ENCODE results near the gene EEF1E1. TPM values are rescaled to one million over a fixed set of nuclear protein-coding genes. Genes with fewer than 3 reads are reported as not detected.
"Not testable (repeated sequence)": the region's sequence is repeated elsewhere in the genome, so short reads cannot be mapped to it uniquely, and the experiment has no call there.

EEF1E1 gene
- total RNA-seq, 1 donor from 2014 or later: 46.4 TPM

DNA sequence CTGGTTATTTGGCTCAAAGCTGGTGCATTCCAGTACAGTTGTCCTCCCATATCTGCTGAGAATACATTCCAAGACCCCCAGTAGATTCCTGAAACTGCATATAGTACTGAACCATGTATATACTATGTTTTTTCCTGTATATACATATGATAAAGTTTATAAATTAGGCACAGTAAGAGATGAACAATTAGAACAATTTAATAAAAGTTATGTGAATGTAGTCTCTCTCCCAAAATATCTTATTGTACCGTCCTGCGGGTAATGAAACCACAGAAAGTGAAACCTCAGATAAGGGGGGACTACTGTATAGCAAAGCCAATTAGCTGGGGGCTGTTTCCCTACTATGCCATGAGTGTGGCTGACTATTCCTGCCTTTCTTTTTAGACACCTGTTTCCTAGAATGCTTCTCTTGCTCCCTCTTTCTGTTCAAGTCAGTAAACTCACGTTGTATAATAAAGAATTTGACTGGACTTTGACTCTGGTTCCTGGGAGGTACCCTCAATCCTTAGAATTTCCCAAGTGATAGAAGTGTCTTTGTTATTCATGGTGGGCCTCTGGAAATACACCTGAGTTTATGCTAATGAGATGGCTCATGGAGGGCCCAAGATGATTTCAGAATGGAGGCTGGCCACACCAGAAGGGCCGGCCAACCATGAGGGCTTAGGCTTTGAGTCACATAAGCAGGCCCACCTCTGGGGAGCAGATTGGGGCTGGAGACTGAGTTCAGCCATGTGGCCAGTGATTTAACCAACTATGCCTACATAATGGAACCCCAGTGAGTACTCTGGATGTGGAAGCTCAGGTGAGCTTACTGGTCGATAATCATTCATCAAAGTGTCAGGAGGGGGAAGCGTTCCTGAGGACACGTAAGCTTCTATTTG lies 37.5 kb downstream of the EEF1E1 start:
- intact Hi-C loops (cut with micrococcal nuclease): loop anchor here (1.0 to 10.0 kb wide), 9 partner anchors 37 to 752 kb away; partner anchors contain the start of genes BMP6, CAGE1, EEF1E1 and RIOK1

DNA sequence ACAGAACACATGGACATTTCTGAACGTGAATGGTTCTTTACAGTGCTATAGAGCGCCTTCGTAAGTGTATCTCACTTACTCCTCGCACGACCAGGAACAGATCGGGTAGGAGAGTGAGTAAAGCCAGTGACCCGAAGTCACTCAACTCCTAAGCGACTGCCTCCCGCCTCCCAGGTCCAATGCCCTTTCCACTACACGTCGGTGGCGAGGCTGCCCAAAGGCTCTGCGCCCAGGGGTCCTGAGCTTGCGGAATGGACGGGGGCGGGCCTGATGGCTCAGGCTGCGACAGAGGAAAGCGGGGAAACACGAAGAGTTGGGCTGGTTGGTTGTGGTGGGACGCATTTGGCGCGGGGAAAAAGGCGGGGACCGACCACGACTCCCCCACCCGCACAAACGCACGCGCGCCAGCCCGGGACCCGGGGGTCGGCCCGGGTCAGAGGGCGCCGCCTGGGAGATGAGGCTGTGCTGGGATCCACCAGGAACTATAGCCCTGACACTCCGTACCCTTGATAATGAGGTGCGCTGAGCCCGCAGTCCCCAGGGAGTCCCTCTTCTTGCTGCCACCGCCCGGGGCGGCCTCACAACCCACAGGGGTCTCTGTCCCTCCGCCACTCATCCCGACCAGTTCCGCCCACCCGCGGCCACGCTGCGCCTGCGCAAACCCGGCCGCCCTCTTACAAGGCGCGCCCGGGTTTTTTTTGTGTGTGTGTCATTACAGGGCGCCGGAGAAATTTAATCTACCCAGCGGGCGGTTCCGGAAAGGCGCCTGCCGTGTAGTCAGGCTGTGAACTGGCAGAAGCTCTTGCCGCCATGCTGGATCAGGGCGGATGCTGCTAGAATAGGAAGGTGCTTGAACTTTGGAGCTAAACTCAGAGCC lies 38.3 kb downstream of the EEF1E1 start, which contains the start of gene BLOC1S5:
Gene BLOC1S5 (minus strand): TSS at position 629 of the 877 bp plus-strand sequence. CDS start 13 bp downstream, at position 616.
- intact Hi-C loops (cut with micrococcal nuclease): loop anchor here (1.0 to 10.0 kb wide), 9 partner anchors 38 to 751 kb away; partner anchors contain the start of genes BMP6, CAGE1, EEF1E1 and RIOK1

DNA sequence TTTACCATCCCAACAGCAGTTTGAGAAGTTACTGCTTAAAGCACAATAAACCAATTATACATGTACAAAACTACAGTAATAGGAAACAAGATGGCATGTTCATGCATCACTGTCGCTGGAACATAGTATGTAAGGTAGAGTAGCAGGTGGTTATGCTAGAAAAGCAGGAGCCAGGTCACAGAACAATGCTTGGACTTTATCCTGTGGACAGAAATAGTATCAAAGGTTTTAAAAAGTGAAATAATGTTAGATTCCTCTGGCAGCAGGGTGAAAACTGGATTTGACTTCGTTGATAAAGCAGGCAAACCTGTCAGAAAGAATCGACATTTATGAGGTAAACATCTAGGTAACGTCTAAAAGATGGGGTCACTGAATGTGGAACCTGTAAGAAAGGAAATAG lies 40.6 kb downstream of the EEF1E1 start:
- intact Hi-C loops (cut with micrococcal nuclease): loop anchor here (10.0 kb wide), 1 partner anchor 153 kb away; no protein-coding TSS in a partner anchor

DNA sequence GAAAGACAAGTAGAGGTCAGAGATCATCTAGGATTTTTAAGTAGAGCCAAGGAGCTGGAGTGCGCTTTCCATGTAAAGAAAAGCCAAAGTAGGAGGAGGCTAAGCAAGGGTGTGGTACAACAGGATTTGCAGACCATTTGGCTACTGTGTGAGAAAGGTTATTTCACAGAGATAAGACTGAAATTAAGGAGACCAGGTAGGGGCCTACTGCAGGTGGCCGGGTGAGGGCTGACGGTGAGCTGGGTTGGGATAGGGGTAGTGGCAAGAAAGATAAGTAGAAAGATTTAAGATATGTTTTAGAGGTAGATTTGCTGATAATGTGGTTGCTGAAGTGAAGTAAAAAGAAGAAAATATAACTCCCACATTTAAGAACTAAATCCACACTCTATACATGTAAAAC lies 42.0 kb downstream of the EEF1E1 start:
- intact Hi-C loops (cut with micrococcal nuclease): loop anchor here (10.0 kb wide), 1 partner anchor 154 kb away; no protein-coding TSS in a partner anchor

DNA sequence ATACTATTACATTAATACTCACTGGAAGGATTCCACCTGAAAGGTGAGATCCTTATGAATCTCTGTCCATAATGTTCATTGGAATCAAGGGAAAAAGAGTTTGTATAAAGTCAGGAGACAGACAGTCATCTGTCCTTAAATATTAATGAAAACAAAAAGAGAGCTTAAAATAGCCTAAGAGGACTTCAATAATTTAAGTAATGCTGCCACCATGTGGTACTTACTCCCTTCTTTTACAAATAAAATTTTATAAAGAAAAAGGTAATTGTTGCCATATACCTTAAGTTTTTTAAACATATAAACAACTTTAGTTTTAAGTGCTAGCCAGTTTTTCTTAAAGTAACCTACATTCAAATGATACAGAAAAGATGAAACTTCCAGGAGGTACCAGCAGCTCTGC lies 43.2 kb downstream of the EEF1E1 start:
- intact Hi-C loops (cut with micrococcal nuclease): loop anchor here (1.0 kb wide), 1 partner anchor 336 kb away; no protein-coding TSS in a partner anchor

DNA sequence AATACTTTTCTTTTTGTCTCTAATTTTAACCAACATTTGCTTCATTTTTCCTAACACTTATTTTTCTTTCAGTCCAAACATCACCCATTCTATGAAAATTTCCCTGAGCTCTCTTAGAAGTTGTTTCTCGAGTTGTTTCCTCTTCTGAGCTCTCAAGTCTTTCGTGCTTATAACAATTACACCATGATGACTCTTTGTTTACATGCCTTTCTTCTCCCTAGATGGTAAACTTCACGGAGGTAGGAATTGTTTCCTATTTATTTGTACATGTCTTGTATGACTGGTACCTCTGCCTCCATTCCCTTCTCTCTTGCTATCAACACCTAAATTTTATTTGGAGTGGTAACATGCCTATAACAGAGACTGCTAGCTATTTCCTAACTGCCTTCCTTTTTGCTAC lies 44.6 kb downstream of the EEF1E1 start:
- intact Hi-C loops (cut with micrococcal nuclease): loop anchor here (1.0 kb wide), 1 partner anchor 51 kb away; no protein-coding TSS in a partner anchor

DNA sequence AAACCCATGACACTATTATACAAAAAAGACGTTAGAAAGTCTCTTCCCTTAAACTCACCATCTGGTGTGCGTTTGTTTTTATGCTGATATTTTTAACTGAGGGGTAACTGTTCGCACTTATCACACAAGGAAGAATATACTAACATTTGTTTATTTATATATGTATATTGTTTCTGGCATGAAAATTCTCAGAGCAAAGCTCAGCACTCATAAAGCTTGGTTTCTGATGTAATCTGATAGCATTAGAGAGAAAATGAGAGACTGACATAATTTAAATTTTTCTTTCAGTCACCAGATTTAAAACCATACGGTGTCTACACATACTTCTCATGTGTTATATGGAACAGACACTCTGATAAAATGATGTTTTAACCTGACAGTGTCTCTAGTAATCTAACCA lies 45.1 kb downstream of the EEF1E1 start:
- intact Hi-C loops (cut with micrococcal nuclease): no loop called here

DNA sequence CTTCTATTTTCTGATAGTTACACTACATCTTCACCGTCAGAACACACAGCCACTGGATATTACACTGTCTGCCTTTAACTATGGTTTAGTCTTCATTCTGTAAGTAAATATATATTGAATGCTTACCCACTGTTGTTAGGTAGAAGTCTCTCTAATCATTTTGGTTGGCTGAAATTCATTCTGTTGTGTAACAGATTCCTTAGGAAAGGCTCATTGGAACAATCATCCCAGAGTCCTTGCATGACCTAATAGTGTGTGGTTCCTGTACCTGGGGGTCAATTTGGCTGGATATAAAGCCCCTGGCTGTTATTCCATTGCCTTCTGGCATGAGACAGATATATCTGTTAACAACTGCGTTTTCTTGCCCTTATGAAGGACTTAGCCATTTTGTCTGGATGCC lies 48.1 kb downstream of the EEF1E1 start:
- intact Hi-C loops (cut with micrococcal nuclease): no loop called here

DNA sequence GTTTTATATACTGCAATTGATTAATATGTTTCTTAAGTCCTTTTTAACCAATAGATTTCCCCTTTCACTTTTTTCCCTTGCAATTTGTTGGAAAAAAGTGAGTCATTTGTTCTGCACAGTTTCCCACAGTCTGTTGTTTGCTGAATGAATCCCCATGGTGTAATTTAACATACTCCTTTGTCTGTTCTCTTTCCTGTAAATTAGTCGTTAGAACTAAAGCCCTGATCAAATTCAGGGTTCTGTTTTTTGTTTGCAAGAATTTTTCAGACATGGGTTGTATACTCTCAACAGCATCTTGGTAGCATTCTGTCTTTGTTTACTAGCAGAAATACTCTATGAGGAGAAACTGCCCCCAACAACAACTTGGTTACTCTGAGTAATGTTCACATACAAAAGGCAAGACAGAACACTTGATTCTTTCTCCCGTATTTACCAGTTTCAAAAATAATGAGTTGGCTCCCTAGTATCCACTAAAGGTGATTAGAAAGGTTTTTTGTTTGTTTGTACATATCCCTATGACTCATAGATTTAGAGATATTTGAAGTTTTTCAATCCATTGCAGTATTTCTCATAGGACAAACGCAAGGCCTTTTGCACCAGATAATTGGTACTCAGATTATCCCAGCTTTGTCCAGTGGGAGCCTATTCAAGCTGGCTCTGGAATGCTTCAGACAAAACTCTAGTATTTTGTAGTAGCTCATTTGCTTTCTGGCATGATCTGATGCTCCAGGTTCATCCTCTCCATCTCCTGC lies 54.6 kb downstream of the EEF1E1 start:
- intact Hi-C loops (cut with micrococcal nuclease): no loop called here

DNA sequence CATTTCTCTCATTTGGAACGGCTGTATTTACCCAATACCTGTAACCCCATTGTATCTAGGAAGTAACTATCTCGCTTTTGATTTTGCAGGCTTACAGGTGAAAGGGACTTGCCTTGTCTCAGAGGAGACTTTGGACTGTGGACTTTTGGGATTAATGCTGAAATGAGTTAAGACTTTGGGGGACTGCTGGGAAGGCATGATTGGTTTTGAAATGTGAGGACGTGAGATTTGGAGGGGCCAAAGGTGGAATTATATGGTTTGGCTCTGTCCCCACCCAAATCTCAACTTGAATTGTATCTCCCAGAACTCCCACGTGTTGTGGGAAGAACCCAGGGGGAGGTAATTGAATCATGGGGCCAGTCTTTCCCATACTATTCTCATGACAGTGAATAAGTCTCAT lies 56.6 kb downstream of the EEF1E1 start:
- intact Hi-C loops (cut with micrococcal nuclease): not testable (repeated sequence)

DNA sequence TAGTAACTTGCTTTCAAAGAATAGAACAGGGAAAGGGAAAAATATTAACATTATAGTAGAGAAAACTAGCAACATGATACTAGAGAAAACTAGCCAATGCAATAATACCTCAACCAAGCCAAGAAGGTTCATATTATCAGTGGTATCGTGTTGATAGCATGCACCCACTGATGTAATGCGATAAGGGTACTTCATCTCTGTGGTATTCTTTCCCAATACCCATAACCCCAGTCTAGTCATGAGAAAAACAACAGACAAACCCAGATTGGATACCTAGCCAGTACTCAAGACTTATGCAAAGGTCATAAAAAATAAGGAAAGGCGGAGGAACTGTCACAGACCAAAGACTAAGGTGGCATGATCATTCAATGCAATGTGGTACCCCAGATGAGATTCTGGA lies 59.1 kb downstream of the EEF1E1 start:
- intact Hi-C loops (cut with micrococcal nuclease): no loop called here

DNA sequence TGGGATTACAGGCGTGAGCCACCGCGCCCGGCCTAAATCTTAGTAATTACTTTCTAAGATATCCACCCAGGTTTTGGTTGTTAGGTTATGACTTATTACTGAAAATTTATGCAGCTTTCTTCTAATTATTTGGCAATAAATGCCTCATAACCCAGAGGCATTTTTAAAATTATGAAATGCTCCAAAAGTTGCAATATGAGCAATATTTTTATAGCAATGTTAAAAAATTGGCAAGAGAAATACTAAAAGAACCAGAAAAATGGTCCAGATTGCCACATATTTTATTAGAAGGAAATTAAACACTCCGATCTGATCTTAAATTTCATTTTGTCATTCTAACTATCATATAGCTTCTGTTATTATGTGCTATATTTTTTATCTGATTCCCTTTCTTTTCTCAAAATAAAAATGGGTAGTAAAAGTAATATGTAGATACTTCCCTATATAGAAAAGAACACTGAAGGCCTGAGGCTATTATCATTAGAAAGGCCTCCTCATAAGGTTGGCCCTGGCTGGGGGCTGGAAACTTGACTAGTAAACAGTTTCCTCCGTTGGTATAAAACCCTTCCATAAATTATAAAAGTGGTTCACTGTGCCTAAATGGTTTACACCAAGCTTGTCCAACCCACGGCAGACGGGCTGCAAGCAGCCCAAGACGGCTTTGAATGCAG lies 60.3 kb downstream of the EEF1E1 start:
- intact Hi-C loops (cut with micrococcal nuclease): no loop called here

DNA sequence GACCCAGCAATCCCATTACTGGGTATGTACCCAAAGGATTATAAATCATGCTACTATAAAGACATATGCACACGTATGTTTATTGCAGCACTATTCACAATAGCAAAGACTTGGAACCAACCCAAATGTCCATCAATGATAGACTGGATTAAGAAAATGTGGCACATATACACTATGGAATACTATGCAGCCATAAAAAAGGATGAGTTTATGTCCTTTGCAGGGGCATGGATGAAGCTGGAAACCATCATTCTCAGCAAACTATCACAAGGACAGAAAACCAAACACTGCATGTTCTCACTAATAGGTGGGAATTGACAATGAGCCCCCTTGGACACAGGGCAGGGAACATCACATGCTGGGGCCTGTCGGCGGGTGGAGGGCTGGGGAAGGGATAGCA lies 68.2 kb downstream of the EEF1E1 start:
- intact Hi-C loops (cut with micrococcal nuclease): not testable (repeated sequence)

DNA sequence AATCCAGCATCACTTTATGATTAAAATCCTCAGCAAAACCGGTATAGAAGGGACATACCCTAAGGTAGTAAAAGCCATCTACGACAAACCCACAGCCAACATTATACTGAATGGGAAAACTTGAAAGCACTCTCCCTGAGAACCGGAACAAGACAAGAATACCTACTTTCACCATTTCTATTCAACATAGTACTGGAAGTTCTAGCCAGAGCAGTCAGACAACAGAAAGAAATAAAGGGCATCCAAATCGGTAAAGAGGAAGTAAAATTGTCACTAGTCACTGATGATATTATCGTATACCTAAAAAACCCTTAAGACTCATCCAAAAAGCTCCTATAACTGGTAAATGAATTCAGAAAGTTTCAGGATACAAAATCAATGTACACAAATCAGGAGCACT lies 71.4 kb downstream of the EEF1E1 start:
- intact Hi-C loops (cut with micrococcal nuclease): no loop called here

Other genes starting within 250 kb of the EEF1E1 start
- gene TXNDC5, start 191.8 kb downstream of the EEF1E1 start, total RNA-seq: 63.8 and 66.4 TPM in 2 replicates
- gene BLOC1S5, start 38.2 kb downstream of the EEF1E1 start, total RNA-seq: 14.5 and 19.1 TPM in 2 replicates

All from T-helper 2 cell treated with Interferon-gamma antibody and Interleukin-4, amounts not matched to agents 100 ng/mL and 5 ng/mL, for 36 hours (primary cell).